ENCODE measurements around the gene FAM227A.

Gene FAM227A

GRCh38 chr22:38656256-38657044, at the start of gene FAM227A, which contains the start of gene CBY1:
FAM227A (minus strand) TSS chr22:38656392; CDS start chr22:38650168, 6,224 bp downstream.
CBY1 (plus strand) TSS chr22:38656638; CDS start chr22:38668055, 11,417 bp downstream.
- Mint-ChIP-seq H3K4me3 (peak within 1 kb of the TSS; percentile 94), H3K9me3 (no peaks in the 10 kb centered on the region)

GRCh38 chr22:38705235-38706100, 49.3 kb upstream of the FAM227A start, which contains the start of gene GTPBP1:
GTPBP1 (plus strand) TSS chr22:38705944; CDS start chr22:38705956, 12 bp downstream.
- H3K4me1 Mint-ChIP-seq (ENCODE audit: low read depth), result peaks cover 50% of the 10 kb centered on the region
- H3K27ac Mint-ChIP-seq, result peak within 1 kb of the TSS; percentile 100
- no peaks in the 10 kb centered on the region for H3K9me3 Mint-ChIP-seq
- peaks cover 28% of the 10 kb centered on the region for H3K36me3 Mint-ChIP-seq (ENCODE audit: low read depth)
- peak; percentile 96 for DNase-seq (ENCODE audit: low spot score)
- no peaks in the 10 kb centered on the region for H3K27me3 Mint-ChIP-seq (ENCODE audit: low read depth)
- H3K4me3 Mint-ChIP-seq, result peak within 1 kb of the TSS; percentile 96

More at GRCh38 chr22:38656256-38657044, at the start of gene FAM227A, which contains the start of gene CBY1:
- DNase-seq (ENCODE audit: low spot score), result peak; percentile 86
- Mint-ChIP-seq H3K4me1 (ENCODE audit: low read depth) (peaks cover 16% of the 10 kb centered on the region), H3K27ac (peak within 1 kb of the TSS; percentile 96), H3K27me3 (ENCODE audit: low read depth) (no peaks in the 10 kb centered on the region), H3K36me3 (ENCODE audit: low read depth) (no peaks in the 10 kb centered on the region)

GRCh38 chr22:38704654-38705234, 48.6 kb upstream of the FAM227A start:
- Mint-ChIP-seq H3K9me3 (no peaks in the 10 kb centered on the region), H3K4me3 (peak overlapping the region; percentile 94), H3K27me3 (ENCODE audit: low read depth) (no peaks in the 10 kb centered on the region), H3K4me1 (ENCODE audit: low read depth) (peaks cover 51% of the 10 kb centered on the region), H3K27ac (peak overlapping the region; percentile 100), H3K36me3 (ENCODE audit: low read depth) (peaks cover 28% of the 10 kb centered on the region)
- DNase-seq (ENCODE audit: low spot score), result peak; percentile 23

- H3K36me3 Mint-ChIP-seq (ENCODE audit: low read depth), result peaks cover 23% of the 10 kb centered on the region
- H3K27ac Mint-ChIP-seq, result peak within 1 kb of the TSS; percentile 100
- peak; percentile 98 for DNase-seq (ENCODE audit: low spot score)
- peaks cover 54% of the 10 kb centered on the region for H3K4me1 Mint-ChIP-seq (ENCODE audit: low read depth)
- no peaks in the 10 kb centered on the region for H3K27me3 Mint-ChIP-seq (ENCODE audit: low read depth)
- H3K4me3 Mint-ChIP-seq, result peak within 1 kb of the TSS; percentile 96
- no peaks in the 10 kb centered on the region for H3K9me3 Mint-ChIP-seq
These were observed 44.8 kb upstream of the FAM227A start, which contains the start of gene JOSD1 for GRCh38 chr22:38700789-38701628. JOSD1 (minus strand) TSS chr22:38700943; CDS start chr22:38699987, 956 bp downstream.

GRCh38 chr22:38700270-38700788, 44.1 kb upstream of the FAM227A start:
- H3K4me1 Mint-ChIP-seq (ENCODE audit: low read depth), result peaks cover 54% of the 10 kb centered on the region
- no peak for DNase-seq (ENCODE audit: low spot score)
- H3K36me3 Mint-ChIP-seq (ENCODE audit: low read depth), result peaks cover 24% of the 10 kb centered on the region
- H3K27ac Mint-ChIP-seq, result peak overlapping the region; percentile 100
- H3K4me3 Mint-ChIP-seq, result peak overlapping the region; percentile 96
- no peaks in the 10 kb centered on the region for H3K9me3 Mint-ChIP-seq
- H3K27me3 Mint-ChIP-seq (ENCODE audit: low read depth), result no peaks in the 10 kb centered on the region

GRCh38 chr22:38699784-38700183, 43.6 kb upstream of the FAM227A start:
- peak overlapping the region; percentile 89 for H3K27ac Mint-ChIP-seq
- no peak for DNase-seq (ENCODE audit: low spot score)
- H3K27me3 Mint-ChIP-seq (ENCODE audit: low read depth), result no peaks in the 10 kb centered on the region
- peaks cover 29% of the 10 kb centered on the region for H3K36me3 Mint-ChIP-seq (ENCODE audit: low read depth)
- peak overlapping the region; percentile 94 for H3K4me3 Mint-ChIP-seq
- H3K4me1 Mint-ChIP-seq (ENCODE audit: low read depth), result peaks cover 54% of the 10 kb centered on the region
- no peaks in the 10 kb centered on the region for H3K9me3 Mint-ChIP-seq

GRCh38 chr22:38699143-38699542, 43.0 kb upstream of the FAM227A start:
- Mint-ChIP-seq H3K4me1 (ENCODE audit: low read depth) (peaks cover 50% of the 10 kb centered on the region), H3K9me3 (no peaks in the 10 kb centered on the region), H3K36me3 (ENCODE audit: low read depth) (peaks cover 33% of the 10 kb centered on the region), H3K4me3 (peak overlapping the region; percentile 94), H3K27me3 (ENCODE audit: low read depth) (no peaks in the 10 kb centered on the region), H3K27ac (peak overlapping the region; percentile 89)
- no peak for DNase-seq (ENCODE audit: low spot score)

GRCh38 chr22:38698407-38699094, 42.4 kb upstream of the FAM227A start:
- peaks cover 46% of the 10 kb centered on the region for H3K4me1 Mint-ChIP-seq (ENCODE audit: low read depth)
- H3K4me3 Mint-ChIP-seq, result peak overlapping the region; percentile 94
- H3K9me3 Mint-ChIP-seq, result no peaks in the 10 kb centered on the region
- peaks cover 35% of the 10 kb centered on the region for H3K36me3 Mint-ChIP-seq (ENCODE audit: low read depth)
- no peak for DNase-seq (ENCODE audit: low spot score)
- no peaks in the 10 kb centered on the region for H3K27me3 Mint-ChIP-seq (ENCODE audit: low read depth)
- H3K27ac Mint-ChIP-seq, result peak overlapping the region; percentile 89

- peaks cover 44% of the 10 kb centered on the region for H3K36me3 Mint-ChIP-seq (ENCODE audit: low read depth)
- H3K4me3 Mint-ChIP-seq, result peak overlapping the region; percentile 94
- no peak for DNase-seq (ENCODE audit: low spot score)
- no peaks in the 10 kb centered on the region for H3K27me3 Mint-ChIP-seq (ENCODE audit: low read depth)
- H3K9me3 Mint-ChIP-seq, result no peaks in the 10 kb centered on the region
- peak overlapping the region; percentile 89 for H3K27ac Mint-ChIP-seq
- peaks cover 51% of the 10 kb centered on the region for H3K4me1 Mint-ChIP-seq (ENCODE audit: low read depth)
These were observed 41.4 kb upstream of the FAM227A start for GRCh38 chr22:38697425-38698089.

GRCh38 chr22:38696606-38697424, 40.6 kb upstream of the FAM227A start:
- peak; percentile 53 for DNase-seq (ENCODE audit: low spot score)
- peak overlapping the region; percentile 89 for H3K27ac Mint-ChIP-seq
- H3K27me3 Mint-ChIP-seq (ENCODE audit: low read depth), result no peaks in the 10 kb centered on the region
- no peaks in the 10 kb centered on the region for H3K9me3 Mint-ChIP-seq
- H3K4me3 Mint-ChIP-seq, result peak overlapping the region; percentile 94
- peaks cover 45% of the 10 kb centered on the region for H3K36me3 Mint-ChIP-seq (ENCODE audit: low read depth)
- peaks cover 51% of the 10 kb centered on the region for H3K4me1 Mint-ChIP-seq (ENCODE audit: low read depth)

GRCh38 chr22:38694940-38695339, 38.7 kb upstream of the FAM227A start:
- Mint-ChIP-seq H3K36me3 (ENCODE audit: low read depth) (peaks cover 48% of the 10 kb centered on the region), H3K4me1 (ENCODE audit: low read depth) (peaks cover 52% of the 10 kb centered on the region), H3K9me3 (no peaks in the 10 kb centered on the region), H3K4me3 (no peak overlapping the region), H3K27ac (peak overlapping the region; percentile 74), H3K27me3 (ENCODE audit: low read depth) (no peaks in the 10 kb centered on the region)
- DNase-seq (ENCODE audit: low spot score), result no peak

All from T-helper 2 cell treated with Interferon-gamma antibody and Interleukin-4, amounts not matched to agents 5 μg/mL and 100 μg/mL, for 36 hours (primary cell).